ENCODE data around the gene FH.

DNA sequence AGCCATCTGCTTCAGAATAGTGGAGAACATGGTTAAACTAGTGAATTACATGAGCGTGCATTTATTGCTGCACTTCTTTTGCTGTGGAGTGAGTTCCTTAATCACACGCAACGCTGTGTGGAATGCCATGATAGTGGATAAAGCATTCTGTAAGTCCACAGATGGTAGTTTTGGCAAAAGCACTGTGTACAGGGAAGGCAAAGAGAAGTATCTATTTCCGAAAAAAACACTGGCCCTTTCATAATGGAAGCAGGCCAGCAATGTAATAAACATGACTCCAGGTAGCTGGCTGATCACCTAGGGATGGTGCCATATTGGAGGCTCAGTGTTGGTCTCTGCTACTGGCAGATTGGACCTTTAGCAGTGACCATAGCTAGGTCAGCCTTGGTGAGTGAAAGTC, 67.6 kb downstream of the FH start:
- TF ChIP-seq, protein P1, sequence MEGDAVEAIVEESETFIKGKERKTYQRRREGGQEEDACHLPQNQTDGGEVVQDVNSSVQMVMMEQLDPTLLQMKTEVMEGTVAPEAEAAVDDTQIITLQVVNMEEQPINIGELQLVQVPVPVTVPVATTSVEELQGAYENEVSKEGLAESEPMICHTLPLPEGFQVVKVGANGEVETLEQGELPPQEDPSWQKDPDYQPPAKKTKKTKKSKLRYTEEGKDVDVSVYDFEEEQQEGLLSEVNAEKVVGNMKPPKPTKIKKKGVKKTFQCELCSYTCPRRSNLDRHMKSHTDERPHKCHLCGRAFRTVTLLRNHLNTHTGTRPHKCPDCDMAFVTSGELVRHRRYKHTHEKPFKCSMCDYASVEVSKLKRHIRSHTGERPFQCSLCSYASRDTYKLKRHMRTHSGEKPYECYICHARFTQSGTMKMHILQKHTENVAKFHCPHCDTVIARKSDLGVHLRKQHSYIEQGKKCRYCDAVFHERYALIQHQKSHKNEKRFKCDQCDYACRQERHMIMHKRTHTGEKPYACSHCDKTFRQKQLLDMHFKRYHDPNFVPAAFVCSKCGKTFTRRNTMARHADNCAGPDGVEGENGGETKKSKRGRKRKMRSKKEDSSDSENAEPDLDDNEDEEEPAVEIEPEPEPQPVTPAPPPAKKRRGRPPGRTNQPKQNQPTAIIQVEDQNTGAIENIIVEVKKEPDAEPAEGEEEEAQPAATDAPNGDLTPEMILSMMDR (IDR thresholded peaks at IDR 0.05; ENCODE audit: extremely low read depth in 1 of 2, insufficient read depth in 1 of 2, low read depth in 1 of 2, low read length in 2 of 2), result no peak
- TF ChIP-seq EZH2 (IDR thresholded peaks at IDR 0.05; ENCODE audit: borderline replicate concordance, low read depth, low read length, severe bottlenecking), result no peak
- TF ChIP-seq POLR2A (IDR thresholded peaks at IDR 0.05; ENCODE audit: low read depth, low read length), result no peak
- TF ChIP-seq, protein P2, sequence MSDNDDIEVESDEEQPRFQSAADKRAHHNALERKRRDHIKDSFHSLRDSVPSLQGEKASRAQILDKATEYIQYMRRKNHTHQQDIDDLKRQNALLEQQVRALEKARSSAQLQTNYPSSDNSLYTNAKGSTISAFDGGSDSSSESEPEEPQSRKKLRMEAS (IDR thresholded peaks at IDR 0.05; ENCODE audit: insufficient read depth, insufficient read length), result no peak
- TF ChIP-seq GATA2 (IDR thresholded peaks at IDR 0.05; ENCODE audit: insufficient read depth, insufficient read length, low read depth, low read length), result no peak
- TF ChIP-seq JUN (IDR thresholded peaks at IDR 0.05; ENCODE audit: borderline replicate concordance, insufficient read depth, insufficient read length, low read depth), result no peak
- no peak for TF ChIP-seq POLR2AphosphoS5 (IDR thresholded peaks at IDR 0.05; ENCODE audit: insufficient read depth, low read depth, low read length)
- no peak for TF ChIP-seq FOS (IDR thresholded peaks at IDR 0.05; ENCODE audit: borderline replicate concordance, insufficient read depth, low read length)
